Activated naive CD4-positive, alpha-beta T cell treated with Interleukin-2 at 50 U/mL for 16 hours (primary cell): ENCODE results near the gene UQCC5.

Experiments used
- DNase-seq: peaks from one replicate; pipeline ENCODE4 v3.0.0-alpha.2; 2020

The UQCC5 gene

GRCh38 chr3:52574056-52574965 lies 37.9 kb downstream of the UQCC5 start:
- no peak for DNase-seq
